Spleen (tissue), 11 donors: Measurements from ENCODE around the gene SLC8A1. TPM values are rescaled to one million over a fixed set of nuclear protein-coding genes. Genes with fewer than 3 reads are reported as not detected.
A peak's percentile ranks its signal among the peaks of the same experiment; 100 is the strongest.

Experiments used
- DNase-seq: peaks from one replicate; pipeline ENCODE4 v3.0.0-alpha.2; 2020
- H3K27ac ChIP-seq, 8 donors: fragments of 200-600 bp; sonication (generic) in 7 of 8; 1 replicate in 4 of 8; 2 replicates in 4 of 8; pipeline versions ENCODE4 v1.5.0 to v1.8.0; 2016 to 2021; ENCODE audit warnings: inconsistent platforms in 4 of 8, mild to moderate bottlenecking in 4 of 8, moderate library complexity in 1 of 8
- H3K27me3 ChIP-seq, 7 donors: fragments of 200-600 bp; sonication (generic) in 6 of 7; replicated peaks in 1 of 7; 1 replicate in 4 of 7; 2 replicates in 3 of 7; pipeline versions ENCODE4 v1.5.0 to v1.8.0; 2016 to 2021; ENCODE audit warnings: inconsistent platforms in 3 of 7, mild to moderate bottlenecking in 1 of 7
- H3K36me3 ChIP-seq, 6 donors: fragments of 200-600 bp; sonication (generic) in 5 of 6; 1 replicate in 4 of 6; 2 replicates in 2 of 6; pipeline versions ENCODE4 v1.5.0 to v1.8.0; 2016 to 2021; ENCODE audit warnings: inconsistent platforms in 2 of 6
- H3K4me1 ChIP-seq, 6 donors: fragments of 200-600 bp; sonication (generic) in 5 of 6; 1 replicate in 3 of 6; 2 replicates in 3 of 6; pipeline versions ENCODE4 v1.5.0 to v1.8.0; 2016 to 2021; ENCODE audit warnings: inconsistent platforms in 3 of 6
- H3K4me3 ChIP-seq, 8 donors: fragments of 200-600 bp; sonication (generic) in 7 of 8; 1 replicate in 4 of 8; 2 replicates in 4 of 8; pipeline versions ENCODE4 v1.5.0 to v1.8.0; 2016 to 2021; ENCODE audit warnings: inconsistent platforms in 4 of 8, mild to moderate bottlenecking in 4 of 8, moderate library complexity in 2 of 8
- H3K9me3 ChIP-seq, 8 donors: fragments of 200-600 bp; sonication (generic) in 7 of 8; 1 replicate in 4 of 8; 2 replicates in 4 of 8; pipeline versions ENCODE4 v1.5.0 to v1.8.0; 2016 to 2021; ENCODE audit warnings: inconsistent platforms in 4 of 8
- CTCF ChIP-seq, 11 experiments: fragments of 200-600 bp in 7 of 11; fragments of 450-650 bp in 4 of 11; sonication (generic) in 4 of 11; IDR thresholded peaks in 8 of 11; conservative IDR thresholded peaks in 3 of 11; 1 replicate in 7 of 11; 2 replicates in 4 of 11; pipeline versions ENCODE4 v1.4.0 to v1.8.0; 2016 to 2021; ENCODE audit warnings: antibody characterized with exemption in 11 of 11, inconsistent platforms in 4 of 11, mild to moderate bottlenecking in 1 of 11
- POLR2A ChIP-seq, 3 donors: fragments of 450-650 bp; IDR thresholded peaks; one replicate each; pipeline ENCODE4 v1.5.1; 2017; ENCODE audit warnings: antibody characterized with exemption in 3 of 3, mild to moderate bottlenecking in 1 of 3
- POLR2AphosphoS5 ChIP-seq, 3 donors: sonication (generic); formaldehyde crosslinking; IDR thresholded peaks; one replicate each; pipeline ENCODE4 v1.5.1; 2017; ENCODE audit warnings: antibody characterized with exemption in 3 of 3
- WGBS, 5 donors: extraction: QIAGEN DNeasy Blood & Tissue Kit in 3 of 5; methylation state at CpG; one replicate each; pipeline versions ENCODE4 v1.1.5 to v1.1.7; 2013 to 2018; 5-methylcytosine and 5-hydroxymethylcytosine counted together
- intact Hi-C: fragments of 100-400 bp; cut with DNase I; formaldehyde crosslinking; loops from one replicate; pipeline ENCODE4 v1.15.0; 2023; ENCODE audit warnings: low total_unique reads
- polyA plus RNA-seq, 3 donors: library from polyadenylated mRNA; stranded (reverse); fragments of 200-250 nt; gene quantifications; one replicate each; pipeline ENCODE4 v1.2.1, GENCODE V29; 2013
- total RNA-seq, 7 donors: library from RNA; depleted of rRNA in 3 of 7; stranded (reverse); fragments of >200 nt in 3 of 7; fragmentation: NEBNext Ultra II Directional in 4 of 7; extraction: Animal tissue kit (Norgen Biotek cat#: 25700) in 4 of 7; gene quantifications; one replicate each; pipeline versions ENCODE4 v1.1.0 to v1.2.1, GENCODE V29; 2016 to 2021
- donor health status: healthy with polysubstance abuse.
- donor health status: DM: no; HTN: no; CAD: no; lungs with moderate emphysema.
- donor health status: DM: no; HTN: no; CAD: no.
- donor health status: Bipolar disorder and iron deficiency.
- donor health status: healthy.
- donor health status: DM: no; HTN: no; CAD: no.
- donor health status: DM: yes; HTN: yes; CAD: no.

SLC8A1 gene
- total and polyA plus RNA-seq, 10 donors = 0.36 to 86.0 (median 58.3) TPM

- no peak for DNase-seq
- no peak overlapping the region for H3K27ac ChIP-seq
- no peaks in the 10 kb centered on the region for H3K27me3 ChIP-seq
- H3K4me1 ChIP-seq = peaks cover 0 to 12% (median 0%) of the 10 kb centered on the region in 6 donors
- intact Hi-C loops = no loop called here
- WGBS, 5 donors = 0 to 11% (median 2%) methylated on average over 3 of the region's 3 CpGs
- H3K9me3 ChIP-seq = peaks cover 0 to 8% (median 0%) of the 10 kb centered on the region in 8 donors
- no peak overlapping the region for H3K4me3 ChIP-seq
- TF ChIP-seq POLR2AphosphoS5 (IDR thresholded peaks at IDR 0.05) (no peak), CTCF (IDR thresholded peaks at IDR 0.05 in 8 of 11, conservative IDR thresholded peaks at IDR 0.05 in 3 of 11) (no peak), POLR2A (IDR thresholded peaks at IDR 0.05) (no peak)
- no peaks in the 10 kb centered on the region for H3K36me3 ChIP-seq
Measured at GRCh38 chr2:40218679-40219078, 233.2 kb downstream of the SLC8A1 start.

GRCh38 chr2:40213619-40214018, 238.3 kb downstream of the SLC8A1 start:
- intact Hi-C loops = no loop called here
- H3K27ac ChIP-seq = no peak overlapping the region
- H3K9me3 ChIP-seq = peaks cover 0 to 8% (median 0%) of the 10 kb centered on the region in 8 donors
- H3K36me3 ChIP-seq = no peaks in the 10 kb centered on the region
- H3K4me1 ChIP-seq = peaks cover 0 to 3% (median 0%) of the 10 kb centered on the region in 6 donors
- H3K4me3 ChIP-seq = no peak overlapping the region
- DNase-seq = no peak
- no peak for TF ChIP-seq POLR2AphosphoS5 (IDR thresholded peaks at IDR 0.05)
- no peak for TF ChIP-seq POLR2A (IDR thresholded peaks at IDR 0.05)
- TF ChIP-seq CTCF (IDR thresholded peaks at IDR 0.05 in 8 of 11, conservative IDR thresholded peaks at IDR 0.05 in 3 of 11) = no peak
- H3K27me3 ChIP-seq = no peaks in the 10 kb centered on the region
- WGBS, 5 donors = 86 to 94% (median 90%) methylated on average over 3 of the region's 3 CpGs

- H3K4me1 ChIP-seq = no peaks in the 10 kb centered on the region
- no peak overlapping the region for H3K4me3 ChIP-seq
- intact Hi-C loops = no loop called here
- peaks cover 0 to 8% (median 0%) of the 10 kb centered on the region in 8 donors for H3K9me3 ChIP-seq
- H3K27ac ChIP-seq = no peak overlapping the region
- TF ChIP-seq POLR2AphosphoS5 (IDR thresholded peaks at IDR 0.05) = no peak
- no peak for TF ChIP-seq POLR2A (IDR thresholded peaks at IDR 0.05)
- TF ChIP-seq CTCF (IDR thresholded peaks at IDR 0.05 in 8 of 11, conservative IDR thresholded peaks at IDR 0.05 in 3 of 11) = peak in 4 of 11 experiments; percentile 11 to 28 (median 18)
- no peaks in the 10 kb centered on the region for H3K36me3 ChIP-seq
- WGBS, 5 donors = 72 to 85% (median 82%) methylated on average over 1 of the region's 1 CpG
- H3K27me3 ChIP-seq = no peaks in the 10 kb centered on the region
- DNase-seq = no peak
Measured at GRCh38 chr2:40213071-40213470, 238.8 kb downstream of the SLC8A1 start.

GRCh38 chr2:40210968-40211353, 240.9 kb downstream of the SLC8A1 start:
- Histone ChIP-seq H3K27me3 (no peaks in the 10 kb centered on the region), H3K36me3 (no peaks in the 10 kb centered on the region), H3K4me1 (no peaks in the 10 kb centered on the region), H3K4me3 (no peak overlapping the region), H3K27ac (no peak overlapping the region), H3K9me3 (no peaks in the 10 kb centered on the region)
- WGBS, 5 donors = 67 to 75% (median 73%) methylated on average over 1 of the region's 1 CpG
- intact Hi-C loops = no loop called here
- no peak for DNase-seq
- TF ChIP-seq CTCF (IDR thresholded peaks at IDR 0.05 in 8 of 11, conservative IDR thresholded peaks at IDR 0.05 in 3 of 11) (no peak), POLR2A (IDR thresholded peaks at IDR 0.05) (no peak), POLR2AphosphoS5 (IDR thresholded peaks at IDR 0.05) (no peak)
